Esophagus muscularis mucosa (tissue), 3 donors: Measurements from ENCODE around the gene EFCAB11.

ENCODE experiments used
- CTCF ChIP-seq, 3 experiments: fragments of 200-600 bp in 2 of 3; fragments of 450-650 bp in 1 of 3; sonication (generic) in 2 of 3; IDR thresholded peaks; one replicate each; pipeline ENCODE4 v1.5.1; 2017 to 2019; ENCODE audit warnings: antibody characterized with exemption in 3 of 3, mild to moderate bottlenecking in 2 of 3, moderate library complexity in 1 of 3
- POLR2A ChIP-seq: fragments of 450-650 bp; IDR thresholded peaks from one replicate; pipeline ENCODE4 v1.6.1; 2017; ENCODE audit warnings: antibody characterized with exemption, moderate library complexity, mild to moderate bottlenecking, low read depth
- POLR2AphosphoS5 ChIP-seq, 2 donors: sonication (generic); formaldehyde crosslinking; IDR thresholded peaks; one replicate each; pipeline ENCODE4 v1.6.1; 2017; ENCODE audit warnings: antibody characterized with exemption in 2 of 2

- TF ChIP-seq CTCF (IDR thresholded peaks at IDR 0.05) (no peak), POLR2AphosphoS5 (IDR thresholded peaks at IDR 0.05) (no peak), POLR2A (no peak)
Observed at GRCh38 chr14:89936654-89937185, 17.8 kb downstream of the EFCAB11 start.
